HG03039 (cell line): Measurements from ENCODE around the gene DCUN1D1.
"Not testable (repeated sequence)": the region's sequence is repeated elsewhere in the genome, so short reads cannot be mapped to it uniquely, and the experiment has no call there.

Source experiments
- ATAC-seq: cut with Tn5 transposase; IDR thresholded peaks from one replicate; pipeline ENCODE4 v1.9.1; 2021; ENCODE audit warnings: mild to moderate bottlenecking, moderate library complexity; ENCODE audit not compliant: unreplicated experiment

DCUN1D1 gene

GRCh38 chr3:182980204-182981037 lies at the start of gene DCUN1D1:
Gene DCUN1D1, minus strand, starts transcription at chr3:182980538. Its CDS starts 49 bp downstream, at chr3:182980489.
- ATAC-seq = peak; percentile 87

GRCh38 chr3:183028416-183028815 lies 48.1 kb upstream of the DCUN1D1 start:
- no peak for ATAC-seq

- no peak for ATAC-seq
Observed at GRCh38 chr3:183027276-183027675, 46.9 kb upstream of the DCUN1D1 start.

- ATAC-seq = no peak
Observed at GRCh38 chr3:183022936-183023516, 42.7 kb upstream of the DCUN1D1 start.

GRCh38 chr3:183018421-183019192 lies 38.3 kb upstream of the DCUN1D1 start:
- ATAC-seq = no peak

GRCh38 chr3:183015185-183015584 lies 34.8 kb upstream of the DCUN1D1 start:
- ATAC-seq = no peak

GRCh38 chr3:183013856-183014255 lies 33.5 kb upstream of the DCUN1D1 start:
- ATAC-seq = no peak

GRCh38 chr3:183013074-183013473 lies 32.7 kb upstream of the DCUN1D1 start:
- ATAC-seq = no peak

GRCh38 chr3:183008800-183009199 lies 28.5 kb upstream of the DCUN1D1 start:
- no peak for ATAC-seq

GRCh38 chr3:183008303-183008702 lies 28.0 kb upstream of the DCUN1D1 start:
- ATAC-seq = no peak

- ATAC-seq = no peak
Observed at GRCh38 chr3:183006396-183007002, 26.2 kb upstream of the DCUN1D1 start.

- no peak for ATAC-seq
Observed at GRCh38 chr3:182999767-183000166, 19.4 kb upstream of the DCUN1D1 start.

GRCh38 chr3:182993486-182994201 lies 13.3 kb upstream of the DCUN1D1 start:
- ATAC-seq = not testable (repeated sequence)

- ATAC-seq = no peak
Observed at GRCh38 chr3:182989566-182989965, 9.2 kb upstream of the DCUN1D1 start.

GRCh38 chr3:182986021-182986420 lies 5.7 kb upstream of the DCUN1D1 start:
- no peak for ATAC-seq

- ATAC-seq = no peak
Observed at GRCh38 chr3:182983876-182984275, 3.5 kb upstream of the DCUN1D1 start.

GRCh38 chr3:182981038-182981380 lies 671 bp upstream of the DCUN1D1 start:
- no peak for ATAC-seq

GRCh38 chr3:182979674-182980191 lies 605 bp downstream of the DCUN1D1 start:
- no peak for ATAC-seq

GRCh38 chr3:182979103-182979673 lies 1.1 kb downstream of the DCUN1D1 start:
- ATAC-seq = no peak

- ATAC-seq = no peak
Observed at GRCh38 chr3:182978387-182978786, 2.0 kb downstream of the DCUN1D1 start.
